ENCODE data around the gene WNT10A. TPM values are rescaled to one million over a fixed set of nuclear protein-coding genes. Genes with fewer than 3 reads are reported as not detected.

The WNT10A gene
- polyA plus RNA-seq, 2 of the 4 experiments (the other 2 are of a cell fraction), result not detected

DNA sequence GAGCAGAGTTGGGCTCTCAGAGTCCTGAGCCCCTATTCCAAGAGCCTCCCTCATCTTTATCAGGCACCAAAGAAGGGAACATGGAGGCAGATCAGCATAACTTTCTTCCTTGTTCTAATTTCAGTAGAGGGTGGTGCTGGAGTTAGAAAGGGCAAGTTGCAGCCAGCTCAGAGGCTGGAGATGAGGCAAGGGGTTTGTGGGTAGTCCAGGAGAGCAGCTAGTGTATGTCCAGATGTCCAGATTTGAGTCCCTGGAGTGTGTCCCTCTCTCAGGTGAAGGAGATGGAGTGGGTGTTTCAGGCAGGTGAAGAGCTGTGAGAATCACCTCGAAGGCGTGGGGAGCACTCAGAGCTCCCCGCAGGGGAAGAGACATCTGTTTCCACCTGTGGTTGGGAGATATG, 48.6 kb upstream of the WNT10A start:
- no peak for DNase-seq (ENCODE audit: low read depth in 1 of 2, low spot score in 1 of 2)
- ATAC-seq, result peak in 1 of 2 experiments; percentile 17; a peak in 3 of 6 replicates
- no peak for FAIRE-seq
- peaks cover 8% of the 10 kb centered on the region; the same call in 2 of the 3 replicates for H3K4me1 ChIP-seq
- 69% methylated on average over 3 of the region's 3 CpGs for WGBS (ENCODE audit: missing lambda C conversion rate)
- CTCF ChIA-PET, result interaction anchor here (1.0 to 5.0 kb wide), 5 partner anchors 11 to 121 kb away, joined by 4 to 22 read pairs (median 4); partner anchors contain the start of gene TTLL4
- H3K27ac ChIP-seq, result peak overlapping the region in 1 of 2 experiments; percentile 50; a peak in 1 of 6 replicates
- H3K9me3 ChIP-seq, result peaks cover under 1% of the 10 kb centered on the region; the same call in 1 of the 3 replicates
- peak overlapping the region; percentile 22; the same call in 2 of the 3 replicates for H3K4me2 ChIP-seq
- no peak overlapping the region for H3K4me3 ChIP-seq
- no peak for TF ChIP-seq HEYL (CRISPR knock-in tag; IDR thresholded peaks at IDR 0.05)
- TF ChIP-seq NFE2L2 (conservative IDR thresholded peaks at IDR 0.05; ENCODE audit: low read length), result no peak
- no peak for TF ChIP-seq NR3C1 (IDR thresholded peaks at IDR 0.05)
- POLR2A ChIA-PET, result no interaction called here

DNA sequence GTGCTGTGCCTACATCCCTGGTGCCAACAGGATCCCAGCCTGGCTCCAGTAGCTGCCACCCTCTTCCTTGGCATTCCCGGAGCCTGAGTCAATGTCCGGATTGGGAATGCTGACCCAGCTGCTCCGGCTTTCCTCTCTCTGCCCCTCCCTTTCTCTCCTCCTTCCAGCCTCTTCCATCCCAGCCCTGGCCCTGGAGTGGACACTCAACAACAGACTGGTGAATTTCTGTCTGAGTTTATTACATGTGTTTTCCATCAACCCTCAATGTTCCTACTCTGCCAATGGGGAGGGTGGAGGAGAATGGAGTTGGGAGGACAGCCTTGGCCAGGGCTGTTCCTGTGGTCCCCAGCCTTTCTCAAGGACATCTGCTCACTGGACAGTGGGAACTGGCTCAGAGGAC, 48.1 kb upstream of the WNT10A start:
- peaks cover 5% of the 10 kb centered on the region; the same call in 1 of the 3 replicates for H3K9me3 ChIP-seq
- no peak for FAIRE-seq
- CTCF ChIA-PET, result interaction anchor here (1.0 to 5.0 kb wide), 5 partner anchors 11 to 122 kb away, joined by 4 to 22 read pairs (median 4); partner anchors contain the start of gene TTLL4

DNA sequence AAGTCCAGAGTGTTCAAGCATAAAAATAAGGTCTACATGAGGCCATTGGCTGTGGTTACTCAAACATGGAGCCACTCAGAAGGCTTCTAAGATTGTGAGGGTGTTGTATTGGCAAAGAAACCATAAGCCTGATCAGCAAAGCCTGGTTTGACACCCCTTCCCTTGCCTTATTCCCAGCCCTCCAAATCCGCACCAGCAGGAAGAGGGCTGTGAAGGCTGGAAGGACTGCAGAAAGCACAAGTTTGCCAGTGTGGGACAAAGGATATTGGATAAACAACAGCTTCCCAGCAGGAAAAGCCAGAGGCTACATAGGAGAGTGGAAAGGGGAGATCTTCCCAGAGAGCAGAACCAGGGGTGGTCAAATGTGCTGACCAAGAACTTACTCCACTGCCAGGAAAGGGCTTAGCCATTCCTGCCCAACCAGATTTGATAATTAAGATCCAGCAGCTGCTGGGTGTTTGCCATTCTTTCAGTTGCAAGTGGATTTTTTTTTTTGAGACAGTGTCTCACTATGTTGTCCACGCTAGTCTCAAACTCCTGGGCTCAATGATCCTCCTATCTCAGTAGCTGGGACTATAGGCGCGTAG, 47.5 kb upstream of the WNT10A start:
- H3K4me2 ChIP-seq, result no peak overlapping the region
- TF ChIP-seq KDM1A (IDR thresholded peaks at IDR 0.05; ENCODE audit: low read depth) (no peak), TFCP2L1 (CRISPR knock-in tag; IDR thresholded peaks at IDR 0.05) (no peak), CBX8 (IDR thresholded peaks at IDR 0.05) (no peak), EHF (CRISPR knock-in tag; IDR thresholded peaks at IDR 0.05) (no peak), NFE2L2 (conservative IDR thresholded peaks at IDR 0.05; ENCODE audit: low read length) (no peak), JUN (IDR thresholded peaks at IDR 0.05) (no peak), FOXS1 (CRISPR knock-in tag; IDR thresholded peaks at IDR 0.05) (no peak), CHD4 (IDR thresholded peaks at IDR 0.05; ENCODE audit: borderline replicate concordance) (no peak), MAZ (IDR thresholded peaks at IDR 0.05; ENCODE audit: borderline replicate concordance, low read depth, low read length) (no peak)
- TF ChIP-seq, protein P1, sequence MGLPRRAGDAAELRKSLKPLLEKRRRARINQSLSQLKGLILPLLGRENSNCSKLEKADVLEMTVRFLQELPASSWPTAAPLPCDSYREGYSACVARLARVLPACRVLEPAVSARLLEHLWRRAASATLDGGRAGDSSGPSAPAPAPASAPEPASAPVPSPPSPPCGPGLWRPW (IDR thresholded peaks at IDR 0.05), result no peak
- TF ChIP-seq, protein P2, sequence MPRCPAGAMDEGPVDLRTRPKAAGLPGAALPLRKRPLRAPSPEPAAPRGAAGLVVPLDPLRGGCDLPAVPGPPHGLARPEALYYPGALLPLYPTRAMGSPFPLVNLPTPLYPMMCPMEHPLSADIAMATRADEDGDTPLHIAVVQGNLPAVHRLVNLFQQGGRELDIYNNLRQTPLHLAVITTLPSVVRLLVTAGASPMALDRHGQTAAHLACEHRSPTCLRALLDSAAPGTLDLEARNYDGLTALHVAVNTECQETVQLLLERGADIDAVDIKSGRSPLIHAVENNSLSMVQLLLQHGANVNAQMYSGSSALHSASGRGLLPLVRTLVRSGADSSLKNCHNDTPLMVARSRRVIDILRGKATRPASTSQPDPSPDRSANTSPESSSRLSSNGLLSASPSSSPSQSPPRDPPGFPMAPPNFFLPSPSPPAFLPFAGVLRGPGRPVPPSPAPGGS (IDR thresholded peaks at IDR 0.05), result no peak
- TF ChIP-seq, protein P3, sequence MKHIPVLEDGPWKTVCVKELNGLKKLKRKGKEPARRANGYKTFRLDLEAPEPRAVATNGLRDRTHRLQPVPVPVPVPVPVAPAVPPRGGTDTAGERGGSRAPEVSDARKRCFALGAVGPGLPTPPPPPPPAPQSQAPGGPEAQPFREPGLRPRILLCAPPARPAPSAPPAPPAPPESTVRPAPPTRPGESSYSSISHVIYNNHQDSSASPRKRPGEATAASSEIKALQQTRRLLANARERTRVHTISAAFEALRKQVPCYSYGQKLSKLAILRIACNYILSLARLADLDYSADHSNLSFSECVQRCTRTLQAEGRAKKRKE (CRISPR knock-in tag; IDR thresholded peaks at IDR 0.05; ENCODE audit: low read depth), result no peak
- DNase-seq (ENCODE audit: low read depth in 1 of 2, low spot score in 1 of 2) (no peak), FAIRE-seq (no peak), ATAC-seq (no peak; a peak in 1 of 6 replicates)
- H3K4me3 ChIP-seq, result no peak overlapping the region
- CTCF ChIA-PET, result interaction anchor here (0.6 to 5.0 kb wide), 7 partner anchors 12 to 294 kb away, joined by 3 to 22 read pairs (median 4); partner anchors contain the start of gene TTLL4
- WGBS (ENCODE audit: missing lambda C conversion rate), result 89% methylated on average over 4 of the region's 4 CpGs
- H3K9me3 ChIP-seq, result peaks cover 7% of the 10 kb centered on the region; the same call in 1 of the 3 replicates
- H3K4me1 ChIP-seq, result peaks cover 8% of the 10 kb centered on the region; the same call in 2 of the 3 replicates
- H3K27ac ChIP-seq, result no peak overlapping the region
- POLR2A ChIA-PET, result no interaction called here

More for the DNA sequence above, 48.1 kb upstream of the WNT10A start:
- Histone ChIP-seq H3K4me1 (peaks cover 8% of the 10 kb centered on the region; the same call in 2 of the 3 replicates), H3K4me2 (peak overlapping the region; percentile 22; the same call in 2 of the 3 replicates), H3K4me3 (no peak overlapping the region), H3K27ac (peak overlapping the region in 1 of 2 experiments; percentile 50; a peak in 1 of 6 replicates)
- DNase-seq (ENCODE audit: low read depth in 1 of 2, low spot score in 1 of 2) (peak in 1 of 2 experiments; percentile 20), ATAC-seq (peak; percentile 54 to 71; a peak in 4 of 6 replicates)
- POLR2A ChIA-PET, result no interaction called here
- TF ChIP-seq, protein P2 (IDR thresholded peaks at IDR 0.05), result no peak
- TF ChIP-seq FOSB (CRISPR knock-in tag; IDR thresholded peaks at IDR 0.05), result no peak
- TF ChIP-seq EHMT2 (IDR thresholded peaks at IDR 0.05; ENCODE audit: low read depth), result no peak
- no peak for TF ChIP-seq KDM1A (IDR thresholded peaks at IDR 0.05; ENCODE audit: low read depth)
- TF ChIP-seq EHF (CRISPR knock-in tag; IDR thresholded peaks at IDR 0.05), result no peak
- no peak for TF ChIP-seq EP300 (IDR thresholded peaks at IDR 0.05)
- no peak for TF ChIP-seq CHD4 (IDR thresholded peaks at IDR 0.05; ENCODE audit: borderline replicate concordance)
- TF ChIP-seq, protein P1 (IDR thresholded peaks at IDR 0.05), result no peak
- TF ChIP-seq, protein P3 (CRISPR knock-in tag; IDR thresholded peaks at IDR 0.05; ENCODE audit: low read depth), result no peak
- TF ChIP-seq MAZ (IDR thresholded peaks at IDR 0.05; ENCODE audit: borderline replicate concordance, low read depth, low read length), result no peak
- TF ChIP-seq KDM5A (IDR thresholded peaks at IDR 0.05), result no peak
- TF ChIP-seq HOXB5 (CRISPR knock-in tag; IDR thresholded peaks at IDR 0.05), result no peak
- TF ChIP-seq, protein P4, sequence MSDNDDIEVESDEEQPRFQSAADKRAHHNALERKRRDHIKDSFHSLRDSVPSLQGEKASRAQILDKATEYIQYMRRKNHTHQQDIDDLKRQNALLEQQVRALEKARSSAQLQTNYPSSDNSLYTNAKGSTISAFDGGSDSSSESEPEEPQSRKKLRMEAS (IDR thresholded peaks at IDR 0.05), result no peak
- TF ChIP-seq, protein P5, sequence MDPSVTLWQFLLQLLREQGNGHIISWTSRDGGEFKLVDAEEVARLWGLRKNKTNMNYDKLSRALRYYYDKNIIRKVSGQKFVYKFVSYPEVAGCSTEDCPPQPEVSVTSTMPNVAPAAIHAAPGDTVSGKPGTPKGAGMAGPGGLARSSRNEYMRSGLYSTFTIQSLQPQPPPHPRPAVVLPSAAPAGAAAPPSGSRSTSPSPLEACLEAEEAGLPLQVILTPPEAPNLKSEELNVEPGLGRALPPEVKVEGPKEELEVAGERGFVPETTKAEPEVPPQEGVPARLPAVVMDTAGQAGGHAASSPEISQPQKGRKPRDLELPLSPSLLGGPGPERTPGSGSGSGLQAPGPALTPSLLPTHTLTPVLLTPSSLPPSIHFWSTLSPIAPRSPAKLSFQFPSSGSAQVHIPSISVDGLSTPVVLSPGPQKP (IDR thresholded peaks at IDR 0.05; ENCODE audit: low read depth, low read length), result no peak
- no peak for TF ChIP-seq CBX2 (IDR thresholded peaks at IDR 0.05; ENCODE audit: borderline replicate concordance, low read depth)
- no peak for TF ChIP-seq ZSCAN20 (CRISPR knock-in tag; IDR thresholded peaks at IDR 0.05)
- no peak for TF ChIP-seq CBX8 (IDR thresholded peaks at IDR 0.05)
- 6% methylated on average over 3 of the region's 3 CpGs for WGBS (ENCODE audit: missing lambda C conversion rate)
